Ammon's horn (tissue), 1 donor: ENCODE data around the gene PRR5.

Source experiments
- DNase-seq: peaks from one replicate; pipeline ENCODE4 v3.0.0-alpha.2; 2016; ENCODE audit warnings: low spot score

The PRR5 gene

DNA sequence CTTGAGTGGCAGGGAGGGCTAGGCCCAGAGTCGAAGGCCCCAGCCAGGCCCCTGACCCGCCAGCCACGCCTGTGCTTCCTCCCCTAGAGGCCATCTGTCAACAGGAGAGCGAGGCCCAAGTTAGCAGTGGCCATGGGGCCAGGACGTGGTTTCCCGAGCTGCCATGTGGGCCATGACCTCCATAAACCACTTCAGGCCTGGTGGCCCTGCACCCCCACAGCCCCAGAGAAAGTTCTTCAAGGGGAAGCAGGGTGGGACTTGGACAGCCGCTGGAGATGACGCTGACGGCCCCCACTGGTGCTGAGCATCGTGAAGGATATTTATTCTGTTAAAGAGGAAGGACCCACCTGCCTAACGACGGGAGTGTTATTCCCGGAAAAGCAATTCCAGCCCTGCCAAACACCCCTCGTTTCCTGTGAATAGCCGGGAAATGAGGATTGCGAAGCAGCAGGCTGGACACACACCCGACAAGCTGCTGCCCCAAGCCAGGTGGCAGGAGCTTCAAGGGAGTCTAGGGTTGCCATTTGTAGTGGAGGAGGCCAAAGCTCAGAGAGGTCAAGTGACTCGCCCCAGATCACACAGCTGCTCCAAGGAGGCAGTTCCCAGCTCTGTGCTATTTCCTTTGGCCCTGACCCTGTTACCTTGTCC, 12.8 kb downstream of the PRR5 start:
- DNase-seq, result no peak

GRCh38 chr22:44718418-44718817, 16.4 kb downstream of the PRR5 start:
- no peak for DNase-seq

- DNase-seq, result no peak
These were observed 17.8 kb downstream of the PRR5 start for GRCh38 chr22:44719586-44720368.

DNA sequence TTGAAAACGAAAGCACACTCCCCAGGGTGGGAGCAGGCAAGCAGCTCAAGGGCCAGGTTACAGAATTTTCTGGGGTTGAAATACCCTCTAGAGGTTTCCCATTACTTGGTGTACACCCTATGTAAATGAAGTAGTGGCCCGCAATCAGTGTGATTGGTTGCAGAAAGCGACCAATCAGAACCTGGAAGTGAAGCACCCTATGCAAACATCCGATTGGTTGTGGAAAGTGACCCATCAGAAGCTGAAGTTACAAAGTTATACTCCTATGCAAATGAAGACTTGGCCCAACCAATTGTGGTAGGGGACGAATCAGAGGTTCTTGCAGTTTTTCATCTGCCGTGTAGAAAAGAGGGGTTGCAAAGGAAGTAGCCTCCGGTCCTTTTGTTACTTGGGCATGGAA, 19.2 kb downstream of the PRR5 start:
- no peak for DNase-seq

GRCh38 chr22:44722611-44723010, 20.6 kb downstream of the PRR5 start:
- no peak for DNase-seq

DNA sequence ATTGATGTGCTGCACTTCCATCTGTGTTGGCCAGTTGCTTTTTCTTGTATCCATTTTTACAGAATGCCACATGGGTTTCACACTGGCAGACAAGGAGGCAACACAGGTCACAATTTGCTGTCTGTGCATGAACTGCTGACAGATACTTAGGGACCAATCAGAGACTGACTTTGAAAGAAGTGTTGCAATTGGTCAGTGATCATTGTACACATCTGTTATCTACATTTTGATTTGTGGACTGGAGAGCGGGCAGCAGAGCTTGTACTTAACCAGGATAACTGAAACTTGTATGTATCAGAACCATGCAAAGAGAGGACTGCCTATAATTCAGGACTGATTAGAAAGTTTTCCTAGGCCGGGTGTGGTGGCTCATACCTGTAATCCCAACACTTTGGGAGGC, 21.8 kb downstream of the PRR5 start:
- no peak for DNase-seq

- DNase-seq, result no peak
These were observed 22.4 kb downstream of the PRR5 start for GRCh38 chr22:44724416-44724815.

DNA sequence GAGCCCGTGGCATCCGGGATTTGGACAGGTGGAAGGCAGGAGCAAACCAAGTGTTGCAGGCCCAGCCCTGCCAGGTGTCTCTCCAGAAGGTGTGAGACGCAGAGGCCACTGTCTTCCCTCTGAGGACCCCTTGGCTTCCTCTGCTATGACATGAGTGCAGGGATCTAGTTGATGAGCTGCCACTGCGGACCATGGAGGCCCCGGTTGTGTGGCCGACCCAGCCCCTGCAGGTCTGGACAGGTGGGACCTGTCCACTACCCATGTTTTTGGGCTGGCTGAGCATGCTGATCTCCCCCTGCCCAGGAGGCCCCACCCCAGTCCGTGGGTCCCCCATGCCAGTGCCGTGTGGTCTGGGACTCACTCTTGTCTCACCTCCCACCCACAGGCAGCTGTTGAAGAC, 22.9 kb downstream of the PRR5 start:
- DNase-seq, result no peak

DNA sequence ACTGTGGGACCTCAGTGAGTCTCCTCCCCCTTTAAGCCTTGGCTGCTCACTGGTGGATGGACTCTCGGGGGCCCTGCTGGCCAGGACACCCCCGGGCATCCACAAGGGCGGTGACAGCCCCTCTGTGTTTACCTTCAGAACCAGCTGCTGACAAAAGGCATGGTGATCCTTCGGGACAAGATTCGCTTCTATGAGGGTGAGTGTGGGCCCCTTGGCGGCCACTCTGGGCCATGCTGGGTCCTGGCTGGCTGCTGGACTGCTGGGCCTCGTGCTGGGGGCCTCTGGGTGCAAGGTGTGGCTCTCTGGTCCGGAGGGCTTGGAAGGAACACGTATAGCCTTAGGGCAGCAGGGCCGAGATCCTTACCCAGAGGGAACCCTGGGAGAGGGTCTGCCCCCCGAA, 24.4 kb downstream of the PRR5 start:
- DNase-seq, result no peak

DNA sequence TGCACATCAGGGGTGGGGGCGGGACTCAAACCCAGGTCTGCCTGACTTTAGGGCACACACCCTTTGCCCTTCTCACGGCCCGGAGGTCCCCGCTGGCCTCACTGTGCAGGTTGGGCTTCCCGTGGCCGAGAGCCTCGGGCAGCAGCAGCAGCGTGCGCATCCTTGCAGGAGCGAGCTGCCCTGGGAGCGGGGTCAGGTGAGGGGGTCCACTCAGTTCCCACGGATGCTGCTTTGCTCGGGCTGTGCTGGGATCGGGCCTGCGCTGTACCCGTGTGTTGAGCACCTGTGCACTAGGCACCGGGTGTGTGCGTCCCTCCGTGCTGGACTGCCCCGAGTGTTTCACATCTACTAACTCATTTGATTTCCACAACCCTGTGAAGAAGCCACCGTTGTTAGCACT, 25.1 kb downstream of the PRR5 start:
- DNase-seq, result no peak

- no peak for DNase-seq
These were observed 25.7 kb downstream of the PRR5 start for GRCh38 chr22:44727709-44728108.

DNA sequence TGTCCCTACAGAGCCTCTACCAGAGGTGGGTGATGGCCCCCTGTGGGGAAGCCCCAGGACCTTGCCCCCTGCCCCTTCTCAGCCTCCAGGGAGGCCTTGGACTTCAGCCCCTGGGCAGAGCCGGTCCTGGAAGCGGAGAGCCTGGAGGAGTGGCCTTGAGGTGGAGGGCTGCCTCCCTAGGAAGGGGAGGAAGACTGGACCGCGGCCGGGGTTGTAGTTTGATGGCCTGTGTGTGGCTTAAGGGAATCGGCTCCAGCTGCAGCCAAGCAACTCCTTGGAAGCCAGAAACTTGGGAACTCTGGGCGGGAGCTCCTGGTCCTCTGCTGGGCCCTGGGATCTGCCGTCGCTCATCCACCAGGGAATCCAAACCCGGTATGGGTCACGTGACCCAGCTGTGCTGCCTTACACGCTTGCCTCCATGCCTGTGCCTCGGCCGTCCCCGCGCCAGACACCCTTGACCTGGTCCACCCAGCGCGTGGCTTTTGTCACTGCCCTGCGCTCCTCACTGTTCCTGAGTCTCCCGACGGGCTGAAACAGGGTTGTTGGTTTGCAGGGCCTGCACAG, 26.8 kb downstream of the PRR5 start:
- no peak for DNase-seq

GRCh38 chr22:44729391-44730021, 27.5 kb downstream of the PRR5 start:
- DNase-seq, result peak; percentile 80

- DNase-seq, result no peak
These were observed 28.0 kb downstream of the PRR5 start for GRCh38 chr22:44730022-44730393.

GRCh38 chr22:44730490-44731356, 28.7 kb downstream of the PRR5 start:
- no peak for DNase-seq

GRCh38 chr22:44731357-44731970, 29.5 kb downstream of the PRR5 start:
- no peak for DNase-seq

GRCh38 chr22:44732017-44732561, 30.1 kb downstream of the PRR5 start:
- no peak for DNase-seq

DNA sequence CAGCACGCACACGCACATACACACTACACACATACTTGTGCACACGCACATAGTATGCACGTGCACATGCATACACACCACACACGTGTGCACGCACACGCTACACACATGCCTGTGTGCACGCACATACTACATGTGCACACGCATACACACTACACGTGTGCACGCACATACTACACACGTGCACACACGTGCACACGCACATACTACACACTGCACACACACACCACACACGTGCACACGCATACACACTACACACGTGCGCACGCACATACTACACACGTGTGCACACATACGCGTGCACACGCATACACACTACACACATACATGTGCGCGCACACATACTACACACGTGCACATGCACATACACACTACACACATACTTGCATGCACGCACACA, 30.7 kb downstream of the PRR5 start:
- DNase-seq, result no peak

DNA sequence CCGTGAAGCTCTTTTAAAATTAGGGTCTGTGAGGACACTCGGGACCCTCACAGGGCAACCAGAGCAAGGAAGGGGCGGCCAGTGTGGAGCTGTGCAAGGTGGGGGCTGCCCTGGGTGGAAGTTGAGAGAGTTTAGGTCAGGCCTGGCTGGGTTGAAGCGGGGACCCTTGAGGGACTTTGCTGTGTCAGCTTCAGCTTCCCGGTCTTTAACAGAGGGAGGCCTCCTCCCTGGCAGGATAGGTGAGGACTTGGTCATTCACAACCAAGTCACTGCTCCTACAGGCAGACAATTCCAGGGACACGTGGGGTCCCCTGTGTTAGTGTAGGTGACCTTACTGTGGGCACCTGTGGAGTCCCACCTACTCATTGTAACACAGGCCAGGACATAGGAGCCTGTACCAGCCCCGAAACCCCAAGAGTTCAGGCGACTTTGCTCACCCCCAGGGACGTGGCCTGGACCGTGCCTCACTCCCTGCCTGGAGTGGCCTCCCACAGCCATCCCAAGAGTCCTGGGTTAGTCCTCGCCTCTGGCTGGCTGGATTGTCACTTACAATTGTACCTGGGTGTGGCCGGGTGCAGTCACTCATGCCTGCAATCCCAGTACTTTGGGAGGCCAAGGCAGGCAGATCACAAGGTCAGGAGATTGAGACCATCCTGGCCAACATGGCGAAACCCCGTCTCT, 31.6 kb downstream of the PRR5 start:
- no peak for DNase-seq

GRCh38 chr22:44734278-44734677, 32.3 kb downstream of the PRR5 start:
- no peak for DNase-seq
